ENCODE measurements around the gene DAAM1.

GRCh38 chr14:59186306-59186705, 2.2 kb upstream of the DAAM1 start:
- no peak for TF ChIP-seq CTCF (IDR thresholded peaks at IDR 0.05)
- no peak for TF ChIP-seq POLR2A (IDR thresholded peaks at IDR 0.05)

Data from upper lobe of left lung (tissue), 4 donors.